HG03565 (cell line): ENCODE measurements around the gene NEIL3.
"Not testable (repeated sequence)": the region's sequence is repeated elsewhere in the genome, so short reads cannot be mapped to it uniquely, and the experiment has no call there.

ENCODE experiments used
- ATAC-seq: cut with Tn5 transposase; IDR thresholded peaks from one replicate; pipeline ENCODE4 v1.9.1; 2021; ENCODE audit warnings: mild to moderate bottlenecking, moderate library complexity; ENCODE audit not compliant: unreplicated experiment

NEIL3 gene

GRCh38 chr4:177301126-177301639 is 8.5 kb upstream of the NEIL3 start:
- no peak for ATAC-seq

GRCh38 chr4:177302371-177303100 is 7.1 kb upstream of the NEIL3 start:
- no peak for ATAC-seq

- no peak for ATAC-seq
Measured at GRCh38 chr4:177304094-177304493, 5.6 kb upstream of the NEIL3 start.

DNA sequence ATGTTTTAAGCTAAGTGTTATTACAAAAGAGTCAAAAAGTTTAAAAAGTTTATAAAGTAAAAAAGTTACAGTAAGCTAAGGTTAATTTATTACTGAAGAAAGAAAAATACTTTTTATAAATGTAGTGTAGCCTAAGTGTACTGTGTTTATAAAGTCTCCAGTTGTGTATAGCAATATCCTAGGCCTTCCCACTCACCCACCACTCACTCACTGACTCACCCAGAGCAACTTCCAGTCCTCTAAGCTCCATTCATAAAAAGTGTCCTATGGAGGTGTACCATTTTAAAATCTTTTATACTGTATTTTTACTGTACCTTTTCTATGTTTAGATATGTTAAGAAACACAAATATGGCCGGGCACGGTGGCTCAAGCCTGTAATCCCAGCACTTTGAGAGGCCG is 4.8 kb upstream of the NEIL3 start:
- not testable (repeated sequence) for ATAC-seq

GRCh38 chr4:177308125-177308524 is 1.5 kb upstream of the NEIL3 start:
- ATAC-seq = no peak

GRCh38 chr4:177308847-177309521 is 690 bp upstream of the NEIL3 start:
- ATAC-seq = peak; percentile 22

- no peak for ATAC-seq
Measured at GRCh38 chr4:177311589-177311988, 1.9 kb downstream of the NEIL3 start.

- ATAC-seq = no peak
Measured at GRCh38 chr4:177313263-177313662, 3.6 kb downstream of the NEIL3 start.

GRCh38 chr4:177315767-177316464 is 6.2 kb downstream of the NEIL3 start:
- peak; percentile 45 for ATAC-seq

GRCh38 chr4:177320721-177321120 is 11.0 kb downstream of the NEIL3 start:
- no peak for ATAC-seq

DNA sequence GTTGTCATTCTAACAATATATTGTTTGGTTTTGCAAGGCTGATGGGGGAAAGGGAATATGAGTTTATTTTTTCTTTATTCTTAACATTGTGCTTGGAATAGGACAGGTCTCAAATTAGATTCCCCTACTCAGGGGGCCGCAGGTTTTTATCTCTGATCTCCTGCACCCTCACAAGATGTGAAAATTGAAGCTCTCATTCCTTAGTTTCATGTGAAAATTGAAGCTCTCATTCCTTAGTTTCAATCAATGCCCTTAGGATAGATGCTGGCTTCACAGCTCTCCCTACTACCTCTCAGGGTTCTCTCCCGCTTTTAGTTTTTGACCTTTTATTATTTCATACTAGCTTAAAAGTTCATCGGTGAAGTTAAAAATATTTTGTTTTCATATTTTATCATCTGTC is 12.0 kb downstream of the NEIL3 start:
- no peak for ATAC-seq

- no peak for ATAC-seq
Measured at GRCh38 chr4:177322266-177322665, 12.6 kb downstream of the NEIL3 start.

GRCh38 chr4:177322881-177323280 is 13.2 kb downstream of the NEIL3 start:
- no peak for ATAC-seq

- ATAC-seq = no peak
Measured at GRCh38 chr4:177323416-177323815, 13.7 kb downstream of the NEIL3 start.

GRCh38 chr4:177332119-177332518 is 22.4 kb downstream of the NEIL3 start:
- no peak for ATAC-seq

DNA sequence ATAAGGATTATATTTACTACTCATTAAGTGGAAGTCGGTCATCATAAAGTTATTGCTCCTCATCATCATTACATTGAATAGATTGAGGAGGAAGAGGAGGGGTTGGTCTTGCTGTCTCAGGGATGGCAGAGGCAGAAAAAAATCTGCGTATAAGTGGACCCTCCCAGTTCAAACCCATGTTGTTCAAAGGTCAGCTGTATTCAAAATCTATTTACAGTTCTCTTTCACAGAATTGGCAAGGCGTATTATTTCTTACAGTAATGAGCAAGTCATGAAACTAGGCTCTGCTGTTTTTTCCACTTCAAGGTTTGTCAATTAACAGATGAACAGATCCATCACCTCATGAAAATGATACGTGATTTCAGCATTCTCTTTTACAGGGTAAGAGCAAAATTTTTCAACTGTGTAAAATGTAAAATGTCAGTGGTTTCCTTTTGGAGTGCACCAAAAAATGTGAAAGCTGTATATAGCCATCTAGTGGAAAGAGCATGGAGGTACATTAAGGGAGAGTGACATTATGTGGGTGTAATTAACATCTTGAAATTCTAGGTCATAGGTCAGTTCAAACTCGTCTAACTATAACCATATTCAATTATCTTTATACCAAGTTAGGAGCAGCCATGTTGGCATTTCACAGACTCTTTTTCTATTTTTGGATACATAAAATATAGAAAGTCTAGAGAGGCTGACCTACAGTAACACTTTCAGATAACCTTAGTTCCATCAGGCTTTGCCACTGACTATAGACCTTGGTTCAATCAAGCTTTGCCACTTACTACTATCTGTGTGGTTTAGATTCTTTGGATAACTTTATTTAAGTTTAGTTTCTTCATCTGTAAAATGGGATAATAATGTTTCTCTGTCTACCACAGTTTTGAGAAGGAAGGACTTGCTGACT is 30.1 kb downstream of the NEIL3 start:
- ATAC-seq = peak; percentile 96

GRCh38 chr4:177348348-177348747 is 38.7 kb downstream of the NEIL3 start:
- ATAC-seq = no peak

DNA sequence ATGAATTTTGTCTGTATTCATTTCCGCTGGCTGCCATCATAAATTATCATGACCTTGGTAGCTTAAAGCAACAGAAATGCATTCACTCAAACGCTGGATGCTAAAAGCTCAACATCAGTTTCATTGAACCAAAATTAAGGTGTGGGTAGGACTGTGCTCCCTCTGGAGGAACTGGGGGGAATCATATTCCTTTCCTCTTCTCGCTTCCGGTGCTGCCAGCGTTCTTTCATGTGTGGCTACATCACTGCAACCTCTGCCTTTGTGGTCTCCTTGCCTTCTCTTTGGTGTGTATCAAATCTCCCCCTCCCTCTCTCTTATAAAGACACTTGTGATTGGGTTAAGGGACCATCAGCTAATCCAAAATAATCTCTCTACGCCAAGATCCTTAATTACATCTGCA is 39.5 kb downstream of the NEIL3 start:
- no peak for ATAC-seq

DNA sequence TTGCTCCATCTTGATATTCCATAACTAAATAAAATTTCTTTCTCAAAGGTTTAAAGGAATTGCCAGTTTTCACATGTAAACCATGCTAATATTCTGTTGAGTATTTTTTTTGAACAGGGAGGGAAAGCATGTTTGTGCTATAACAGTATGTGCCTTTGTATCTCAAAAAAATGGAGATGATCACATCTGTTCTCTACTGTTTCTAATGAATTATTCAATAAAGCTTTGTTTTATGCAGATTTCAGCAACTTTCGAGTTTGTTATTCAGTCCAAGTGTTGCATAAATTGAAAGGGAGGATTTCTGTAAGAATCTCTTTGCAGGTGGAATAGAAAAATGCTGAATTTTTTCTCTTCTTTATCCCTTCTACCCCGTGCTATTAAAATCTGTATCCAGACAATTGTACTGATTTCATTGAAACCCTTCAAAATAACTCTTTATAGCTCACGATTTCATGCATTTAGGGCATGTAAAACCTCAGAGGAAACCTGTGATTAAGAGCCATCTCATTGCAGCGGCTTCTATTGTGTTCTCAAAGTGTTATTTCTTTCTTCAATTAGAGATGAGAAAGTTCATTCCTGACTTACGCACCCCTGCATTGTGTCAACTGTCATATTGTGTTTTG is 42.1 kb downstream of the NEIL3 start:
- ATAC-seq = no peak

- ATAC-seq = no peak
Measured at GRCh38 chr4:177356206-177356605, 46.5 kb downstream of the NEIL3 start.
